Suppressor macrophage treated with lipopolysaccharide for 1 hour (primary cell): ENCODE measurements around the gene DNAJC11.

Experiments used
- DNase-seq, 3 donors: peaks; one replicate each; pipeline ENCODE4 v3.0.0-alpha.2; 2020 to 2022

The DNAJC11 gene

DNA sequence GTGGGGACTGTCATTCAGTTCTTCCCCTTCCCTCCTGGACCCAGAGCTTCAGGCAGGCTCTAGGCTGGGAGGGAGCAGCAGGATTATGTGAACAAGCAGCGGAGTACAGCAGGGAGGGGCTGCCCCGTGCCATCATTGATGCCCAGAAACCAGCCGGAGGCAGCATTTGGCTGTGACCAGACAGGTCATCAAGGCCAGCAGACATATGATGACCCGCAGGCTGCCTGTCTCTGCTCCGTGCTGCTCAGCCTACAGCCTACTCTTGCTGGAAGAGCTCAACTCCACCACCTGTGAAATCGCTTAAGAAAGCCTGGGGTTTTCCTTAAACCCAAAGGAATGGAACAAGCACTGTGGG lies 103.9 kb downstream of the DNAJC11 start:
- DNase-seq = no peak

DNA sequence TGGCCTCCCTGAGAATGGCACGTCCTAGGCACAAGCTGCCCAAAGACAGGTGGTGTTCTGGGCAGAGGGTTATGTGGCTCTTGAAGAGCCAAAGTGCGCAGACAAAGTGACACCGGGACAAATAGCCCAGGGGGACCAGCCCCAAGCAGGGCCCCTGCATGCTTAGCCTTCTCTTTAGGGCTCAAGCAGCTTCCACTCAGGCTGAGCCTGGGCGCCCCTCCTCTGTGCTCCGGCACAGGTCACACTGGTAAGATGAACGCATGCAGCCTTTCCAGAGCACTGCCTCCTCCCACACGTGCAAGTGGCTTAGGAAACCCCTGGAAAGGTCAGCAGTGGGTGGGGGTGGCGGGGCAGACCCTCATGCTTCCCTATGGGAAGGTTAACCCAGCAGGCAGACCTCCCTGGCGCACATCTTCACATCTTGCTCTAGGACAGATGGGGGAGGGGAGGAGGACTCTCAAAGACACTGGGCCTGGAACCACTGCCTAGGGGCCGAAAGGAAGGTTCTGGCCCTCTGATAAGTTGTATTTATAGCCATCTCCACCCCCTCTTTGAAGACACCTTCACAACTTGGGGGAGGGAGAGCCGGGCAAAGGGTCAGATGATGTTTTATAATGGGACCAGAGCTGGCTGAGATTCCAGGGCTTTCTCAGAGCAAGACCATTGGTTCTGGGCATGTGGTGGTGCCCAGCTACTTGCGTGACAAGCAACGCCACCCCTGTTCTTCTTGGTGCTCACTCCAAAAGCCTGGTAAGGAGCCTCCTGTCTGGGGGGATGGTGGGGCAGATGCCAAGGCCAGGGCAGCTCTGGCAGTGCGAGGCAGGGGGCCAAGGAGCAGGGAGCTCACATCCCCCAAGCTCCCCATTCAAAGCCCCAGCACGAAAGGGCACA lies 104.5 kb downstream of the DNAJC11 start:
- no peak for DNase-seq

DNA sequence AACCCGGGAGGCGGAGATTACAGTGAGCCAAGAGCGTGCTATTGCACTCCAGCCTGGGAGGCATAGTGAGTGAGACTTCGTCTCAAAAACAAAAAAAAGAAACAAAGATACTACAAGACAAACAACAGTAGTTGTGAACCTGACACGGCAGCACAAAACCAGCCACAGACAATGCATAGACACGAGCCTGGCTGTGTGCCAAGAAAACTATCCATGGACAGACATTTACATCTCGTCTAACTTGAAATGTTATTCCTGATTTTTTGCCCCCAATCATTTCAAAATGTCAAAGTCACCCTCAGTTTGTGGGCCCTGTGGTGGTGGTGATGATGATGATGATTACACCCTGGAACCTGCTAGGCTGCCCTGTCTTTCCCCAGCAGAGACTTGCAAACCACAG lies 105.3 kb downstream of the DNAJC11 start:
- no peak for DNase-seq

DNA sequence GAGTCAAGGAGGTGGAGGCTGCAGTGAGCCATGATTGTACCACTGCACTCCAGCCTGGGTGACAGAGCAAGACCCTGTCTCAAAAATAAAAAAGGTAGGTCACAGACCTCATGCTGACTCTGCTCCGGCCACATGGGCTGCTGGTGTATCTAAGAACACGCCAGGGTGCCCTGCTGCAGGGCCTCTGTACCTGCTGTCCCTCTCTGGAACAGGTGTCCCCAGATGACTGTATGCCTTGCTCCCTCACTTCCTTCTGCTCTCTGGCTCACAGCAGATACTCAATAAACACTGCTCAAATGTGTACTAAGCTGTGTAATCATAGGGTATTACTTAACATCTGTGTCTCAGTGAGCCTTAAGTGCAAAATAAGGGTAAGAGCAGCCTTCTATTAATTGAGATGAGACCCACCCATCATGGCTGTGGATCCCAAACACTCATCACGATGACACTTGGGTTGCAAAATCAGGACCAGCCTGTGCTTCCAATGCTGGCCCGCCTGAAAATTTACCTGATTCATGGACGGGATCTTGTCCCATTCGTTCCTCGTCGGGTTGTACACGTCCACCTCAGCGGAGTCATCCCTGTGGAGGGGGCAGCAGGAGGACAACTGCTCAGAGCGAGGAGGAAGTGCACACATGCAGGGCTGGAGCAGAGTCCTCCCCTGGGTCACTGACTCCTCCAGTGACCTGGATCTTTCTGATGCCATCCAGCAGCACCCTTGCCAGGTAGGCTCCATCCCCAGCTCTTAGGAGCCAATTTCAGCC lies 106.5 kb downstream of the DNAJC11 start:
- DNase-seq = no peak

DNA sequence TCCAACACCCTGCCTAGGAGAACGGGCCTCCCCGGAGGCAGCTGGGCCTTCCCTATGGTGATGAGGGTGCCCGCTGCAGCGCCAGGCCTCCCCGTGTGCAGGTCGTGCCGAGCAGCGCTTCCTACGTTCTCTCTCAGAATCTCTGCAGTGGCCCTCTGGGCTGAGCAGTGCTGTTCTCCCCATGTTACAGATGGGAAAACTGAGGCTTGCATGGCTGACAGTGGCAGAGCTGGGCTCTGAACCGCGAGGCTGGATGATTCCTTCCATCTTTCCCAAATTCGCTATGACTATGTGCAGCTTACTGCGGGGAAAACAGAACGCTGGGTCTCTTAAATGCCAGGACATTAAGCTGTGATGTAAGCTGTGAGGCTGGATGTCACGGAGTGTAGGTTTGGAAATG lies 107.8 kb downstream of the DNAJC11 start:
- no peak for DNase-seq

DNA sequence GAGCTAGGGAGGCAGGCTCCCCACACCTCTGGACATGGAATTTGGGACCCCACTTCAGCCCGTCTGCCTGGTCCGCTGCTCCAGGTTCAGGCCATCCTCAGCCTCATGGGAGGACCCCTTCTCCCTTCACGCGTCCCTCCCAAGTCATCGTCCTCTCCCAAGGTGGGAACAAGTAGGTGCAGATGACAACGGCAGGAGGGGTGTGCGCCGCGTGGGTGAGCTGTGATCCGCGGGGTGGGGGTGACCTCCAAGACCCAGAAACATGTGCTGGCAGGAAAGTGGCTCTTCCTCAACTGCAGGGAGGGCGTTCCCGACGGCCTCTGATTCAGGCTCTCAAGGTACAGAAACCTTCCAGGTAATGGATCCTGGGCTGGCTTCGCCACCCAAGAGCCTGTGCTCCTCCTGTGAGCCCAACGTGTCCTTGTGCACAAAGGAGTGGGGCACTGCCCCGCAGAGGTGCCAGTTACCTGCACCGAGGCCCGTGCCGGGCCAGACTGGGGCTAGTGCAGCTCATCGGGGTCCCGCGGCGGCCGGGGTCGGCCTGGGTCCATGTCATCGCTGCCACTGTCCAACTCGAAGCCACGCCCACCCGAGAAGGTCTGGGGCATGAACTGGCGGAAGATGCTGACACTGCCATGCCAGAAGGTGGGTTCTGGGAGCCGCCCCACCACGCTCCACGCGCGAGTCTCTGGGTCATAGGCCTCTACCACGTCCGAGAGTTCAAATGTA lies 108.6 kb downstream of the DNAJC11 start:
- DNase-seq = no peak

DNA sequence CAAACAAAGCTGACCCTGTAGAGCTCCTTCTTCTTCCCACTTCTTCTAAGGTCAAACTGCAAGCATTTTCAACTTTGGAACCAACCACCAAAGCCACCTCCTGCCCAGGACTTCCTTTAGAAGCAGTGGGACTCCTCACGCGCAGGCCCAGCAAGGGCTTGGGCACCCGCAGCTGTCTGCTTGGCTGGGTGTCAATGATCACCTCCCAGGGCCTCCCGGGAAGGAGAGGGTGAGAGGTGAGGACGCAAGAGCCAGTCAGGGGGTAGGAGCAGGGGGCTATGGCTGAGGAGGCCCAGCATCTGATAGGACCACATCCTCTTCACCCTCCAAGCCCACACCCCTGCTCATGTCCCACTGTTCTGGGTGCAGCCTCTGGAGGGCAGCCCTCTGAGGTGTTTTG lies 109.2 kb downstream of the DNAJC11 start:
- DNase-seq = no peak

DNA sequence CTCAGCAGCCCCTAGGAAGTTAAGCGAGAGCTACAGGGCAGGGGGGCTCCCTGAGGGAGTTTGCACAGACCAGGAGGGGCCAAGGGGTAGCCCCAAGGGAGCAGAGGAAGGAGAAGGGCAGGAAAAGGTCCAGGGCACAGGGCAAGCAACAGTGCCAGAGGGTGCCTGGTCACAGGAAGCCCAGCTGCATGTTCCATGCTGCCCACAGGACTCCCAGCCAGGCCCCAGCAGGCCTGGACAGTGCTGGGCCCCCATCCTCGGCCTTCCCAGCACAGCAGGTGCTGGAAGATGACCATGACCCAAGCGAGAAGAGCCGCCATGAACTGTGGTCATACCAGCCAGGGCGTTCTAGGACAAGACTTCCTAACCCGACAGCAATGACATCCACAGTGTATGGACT lies 110.0 kb downstream of the DNAJC11 start:
- no peak for DNase-seq

DNA sequence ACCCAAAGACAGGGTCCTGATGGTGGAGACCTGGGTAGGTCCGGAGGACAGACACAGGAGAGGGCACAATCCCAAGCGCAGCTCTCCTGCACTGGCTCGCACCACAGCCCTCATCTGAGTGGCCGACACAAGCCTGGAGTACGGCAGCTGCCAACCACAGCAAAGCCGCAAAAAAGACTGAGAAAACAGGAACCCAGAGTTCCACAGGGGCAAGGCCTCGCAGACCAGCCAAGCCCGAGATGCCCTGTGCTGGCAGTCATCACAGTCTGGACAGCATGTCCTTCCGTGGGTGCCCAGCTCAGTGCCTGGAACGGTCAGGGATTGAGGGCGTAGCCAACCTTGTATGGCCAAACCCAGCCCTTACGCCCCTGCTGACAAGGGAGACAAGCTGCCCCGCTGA lies 110.4 kb downstream of the DNAJC11 start:
- peak; percentile 56 to 65 (median 64) for DNase-seq

DNA sequence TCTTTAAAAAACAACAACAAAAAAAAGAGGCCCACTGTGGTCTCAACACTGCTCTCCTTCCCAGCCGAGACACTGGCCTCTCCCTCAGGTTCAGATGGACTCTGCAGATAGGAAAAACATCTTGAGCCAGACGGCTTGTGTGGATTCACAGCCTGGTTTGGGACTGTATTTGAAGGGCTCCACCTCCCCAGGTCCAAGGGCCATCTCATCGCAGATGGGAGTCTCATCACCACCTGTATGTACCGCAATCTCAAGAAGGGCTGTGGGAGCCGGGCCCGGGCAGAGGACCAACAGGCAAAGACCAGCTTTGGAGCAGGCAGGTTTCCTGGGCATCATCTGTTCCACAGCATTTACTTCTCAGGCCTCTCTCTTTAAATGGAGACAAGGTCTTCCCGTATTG lies 111.6 kb downstream of the DNAJC11 start:
- no peak for DNase-seq

DNA sequence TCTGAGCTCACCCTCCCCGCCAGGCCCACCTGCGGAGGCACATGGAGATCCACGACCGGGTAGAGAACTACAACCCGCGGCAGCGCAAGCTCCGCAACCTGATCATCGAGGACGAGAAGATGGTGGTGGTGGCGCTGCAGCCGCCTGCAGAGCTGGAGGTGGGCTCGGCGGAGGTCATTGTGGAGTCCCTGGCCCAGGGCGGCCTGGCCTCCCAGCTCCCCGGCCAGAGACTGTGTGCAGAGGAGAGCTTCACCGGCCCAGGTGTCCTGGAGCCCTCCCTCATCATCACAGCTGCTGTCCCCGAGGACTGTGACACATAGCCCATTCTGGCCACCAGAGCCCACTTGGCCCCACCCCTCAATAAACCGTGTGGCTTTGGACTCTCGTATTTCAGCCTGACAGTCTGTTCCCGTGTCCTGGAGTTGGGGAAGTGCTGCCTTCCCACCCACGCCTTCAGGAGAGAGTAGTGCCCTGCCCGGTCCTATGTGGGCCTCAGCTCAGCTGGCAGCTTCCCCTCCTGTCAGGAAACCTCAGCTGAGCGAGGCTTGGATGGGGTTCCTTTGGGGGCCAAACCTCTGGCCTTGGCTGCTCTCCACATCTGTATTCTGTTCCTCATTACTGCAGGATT lies 112.6 kb downstream of the DNAJC11 start:
- peak; percentile 81 to 87 (median 82) for DNase-seq

DNA sequence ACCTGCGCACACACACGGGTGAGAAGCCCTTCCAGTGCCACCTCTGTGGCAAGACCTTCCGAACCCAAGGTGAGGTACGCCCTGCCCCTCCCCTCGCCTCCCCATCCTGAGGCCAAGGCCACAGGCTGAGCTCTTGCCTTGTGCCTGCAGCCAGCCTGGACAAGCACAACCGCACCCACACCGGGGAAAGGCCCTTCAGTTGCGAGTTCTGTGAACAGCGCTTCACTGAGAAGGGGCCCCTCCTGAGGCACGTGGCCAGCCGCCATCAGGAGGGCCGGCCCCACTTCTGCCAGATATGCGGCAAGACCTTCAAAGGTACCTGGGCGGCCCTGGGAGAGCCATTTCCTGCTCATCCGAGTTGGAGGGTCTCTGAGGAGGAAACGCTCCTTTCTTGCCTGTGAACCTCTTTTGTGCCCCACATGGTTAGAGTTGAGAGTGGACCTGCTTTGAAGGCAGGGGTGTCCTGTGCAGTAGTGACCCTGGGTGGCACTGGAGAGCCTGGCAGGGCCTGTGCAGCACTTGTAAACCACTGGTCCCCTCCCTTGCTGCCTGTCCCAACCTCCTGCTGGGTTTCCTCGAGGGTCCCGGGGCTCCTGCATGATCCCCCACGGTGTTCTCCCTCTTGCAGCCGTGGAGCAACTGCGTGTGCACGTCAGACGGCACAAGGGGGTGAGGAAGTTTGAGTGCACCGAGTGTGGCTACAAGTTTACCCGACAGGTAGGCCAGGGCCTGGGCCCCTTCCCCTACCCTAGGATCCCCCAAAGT lies 113.3 kb downstream of the DNAJC11 start:
- DNase-seq = no peak

DNA sequence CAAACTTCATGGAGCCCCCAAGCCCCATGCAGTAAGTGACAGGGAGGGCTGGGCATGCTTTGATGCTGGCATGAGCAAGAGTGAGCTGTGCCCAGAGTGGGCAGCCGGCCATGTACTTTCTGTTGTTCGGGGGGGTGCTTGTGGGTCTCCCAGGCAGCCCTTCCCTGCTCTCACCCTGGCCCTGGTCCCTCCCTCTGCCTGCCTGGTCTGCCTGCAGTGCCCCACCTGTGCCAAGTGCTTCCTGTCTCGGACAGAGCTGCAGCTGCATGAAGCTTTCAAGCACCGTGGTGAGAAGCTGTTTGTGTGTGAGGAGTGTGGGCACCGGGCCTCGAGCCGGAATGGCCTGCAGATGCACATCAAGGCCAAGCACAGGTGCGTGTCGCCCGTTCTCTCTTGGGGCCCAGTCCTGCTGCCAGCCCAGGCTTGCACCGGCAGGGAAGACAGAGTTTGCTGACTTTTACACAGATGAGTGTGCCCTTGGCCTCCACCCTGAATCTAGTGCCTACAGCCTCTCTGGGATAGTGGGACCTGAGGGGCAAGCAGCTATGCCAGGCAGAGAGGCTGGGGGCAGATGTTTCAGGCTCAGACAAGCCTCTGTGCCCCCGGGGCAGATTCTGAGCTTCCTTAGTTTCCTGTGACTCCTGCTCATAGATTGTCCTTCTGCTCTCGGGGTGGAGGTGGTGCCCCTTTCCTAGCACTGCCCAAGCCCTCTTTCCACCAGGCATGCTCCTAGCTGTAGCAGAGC lies 114.2 kb downstream of the DNAJC11 start:
- no peak for DNase-seq

DNA sequence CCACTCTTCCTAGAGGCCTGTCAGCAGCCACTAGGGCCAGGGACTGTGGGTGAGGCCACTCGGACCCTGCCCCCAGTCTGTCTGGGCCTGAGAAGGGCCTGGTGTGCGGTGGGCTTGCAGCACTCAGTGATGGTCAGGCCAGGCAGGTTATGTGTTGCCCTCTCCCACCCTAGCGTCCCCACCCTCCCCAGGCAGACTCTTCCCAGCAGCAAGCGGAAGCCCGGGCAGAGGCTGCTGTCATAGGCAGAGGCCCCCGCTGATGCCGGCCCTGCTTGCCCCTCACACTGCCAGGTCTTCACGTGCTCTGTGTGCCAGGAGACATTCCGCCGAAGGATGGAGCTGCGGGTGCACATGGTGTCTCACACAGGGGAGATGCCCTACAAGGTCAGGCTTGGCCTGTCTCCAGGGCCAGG lies 115.2 kb downstream of the DNAJC11 start:
- no peak for DNase-seq

DNA sequence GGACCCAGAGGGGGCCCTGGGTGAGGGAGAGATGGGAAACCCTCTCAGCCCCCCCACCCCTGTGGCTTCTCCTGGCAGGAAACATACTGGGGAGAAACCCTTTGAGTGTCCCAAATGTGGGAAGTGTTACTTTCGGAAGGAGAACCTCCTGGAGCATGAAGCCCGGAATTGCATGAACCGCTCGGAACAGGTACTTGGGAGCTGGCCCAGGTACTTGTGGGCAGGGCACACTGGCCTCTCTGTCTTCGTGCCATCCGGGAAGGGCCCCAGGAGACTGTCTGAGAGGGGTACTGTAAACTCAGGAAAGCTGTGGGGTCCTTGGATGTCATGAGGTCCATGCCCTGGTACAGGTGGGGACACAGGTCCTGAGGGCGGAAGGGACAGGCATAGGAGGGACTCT lies 115.8 kb downstream of the DNAJC11 start:
- DNase-seq = no peak

DNA sequence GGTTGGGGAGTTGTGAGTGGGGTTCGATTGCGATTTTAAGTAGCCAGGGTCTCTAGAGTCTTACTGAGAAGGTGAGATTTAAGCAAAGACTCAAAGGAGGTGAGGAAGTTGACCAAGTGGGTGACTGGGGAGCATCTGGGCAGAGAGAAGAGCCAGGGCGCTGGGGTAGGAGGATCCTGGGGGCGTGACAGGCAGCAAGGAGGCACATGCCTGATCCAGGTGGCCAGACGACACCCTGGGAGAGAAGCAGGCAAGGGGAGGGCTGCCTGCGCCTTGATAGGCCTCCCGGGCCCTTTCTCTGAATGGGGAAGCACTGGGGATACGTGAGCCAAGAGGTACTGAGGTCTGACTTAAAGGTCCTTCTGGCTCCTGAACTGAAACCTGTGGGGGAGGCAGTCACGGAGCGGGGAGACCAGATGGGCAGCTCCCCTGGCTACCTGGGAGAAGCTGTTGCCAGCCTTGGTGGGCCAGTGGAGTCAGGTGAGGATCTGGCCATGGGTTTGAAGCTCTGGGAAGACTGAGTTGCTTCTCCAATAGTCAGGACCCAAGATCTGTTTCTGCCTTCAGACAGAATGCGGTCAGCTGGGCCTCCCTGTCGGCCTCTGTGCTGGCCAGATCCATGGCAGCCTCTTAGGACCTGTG lies 116.4 kb downstream of the DNAJC11 start:
- no peak for DNase-seq
